OCI-LY7 (cell line): ENCODE measurements around the gene HSPA5. TPM values are rescaled to one million over a fixed set of nuclear protein-coding genes. Genes with fewer than 3 reads are reported as not detected.

ENCODE experiments used
- BruUV-seq: library from RNA; stranded (reverse); fragments of 400-500 nt; replicated peaks from 2 replicates; lab custom pipeline; 2021; lab: Mats Ljungman, UMichigan
- CTCF ChIA-PET: fragments of 300-600 bp; sonication (Branson Sonifier 250); formaldehyde crosslinking; loops from one replicate; lab custom pipeline; 2022; ENCODE audit warnings: antibody characterized with exemption; ENCODE audit not compliant: unreplicated experiment; lab: Charles Lee
- POLR2A ChIA-PET: fragments of 300-600 bp; sonication (Branson Sonifier 250); formaldehyde crosslinking; loops from one replicate; lab custom pipeline; 2022; ENCODE audit warnings: antibody characterized with exemption; lab: Charles Lee
- DNase-seq: peaks from one replicate; pipeline ENCODE4 v3.0.0-alpha.2; 2015; ENCODE audit warnings: low spot score
- H2AFZ ChIP-seq: fragments of 200-600 bp; sonication (generic), shearing (Covaris generic); 2 replicates; pipeline ENCODE4 v1.6.1; 2014; ENCODE audit warnings: mild to moderate bottlenecking, antibody characterized with exemption, low read length, moderate library complexity
- H3K27ac ChIP-seq: fragments of 200-600 bp; sonication (generic); 2 replicates; pipeline ENCODE4 v1.5.1; 2014; ENCODE audit warnings: mixed run types, low read depth, mild to moderate bottlenecking, moderate library complexity, low read length, inconsistent platforms; ENCODE audit not compliant: poor library complexity, severe bottlenecking
- H3K36me3 ChIP-seq: fragments of 200-600 bp; sonication (generic); 2 replicates; pipeline ENCODE4 v1.6.1; 2014; ENCODE audit warnings: mild to moderate bottlenecking, antibody characterized with exemption, low read length, moderate library complexity, mixed read lengths; ENCODE audit not compliant: insufficient read depth
- H3K4me1 ChIP-seq: fragments of 200-600 bp; sonication (generic); 2 replicates; pipeline ENCODE4 v1.5.1; 2014; ENCODE audit warnings: mild to moderate bottlenecking, low read length; ENCODE audit not compliant: insufficient read depth, poor library complexity, severe bottlenecking
- H3K4me2 ChIP-seq: fragments of 200-600 bp; sonication (generic); 2 replicates; pipeline ENCODE4 v1.6.1; 2014; ENCODE audit warnings: mild to moderate bottlenecking, low read length
- H3K4me3 ChIP-seq: fragments of 200-600 bp; sonication (generic); 2 replicates; pipeline ENCODE4 v1.5.1; 2014; ENCODE audit warnings: mild to moderate bottlenecking, low read depth, low read length; ENCODE audit not compliant: poor library complexity, severe bottlenecking
- H3K79me2 ChIP-seq: fragments of 200-600 bp; sonication (generic); 2 replicates; pipeline ENCODE4 v1.6.1; 2016; ENCODE audit warnings: low read depth, mild to moderate bottlenecking, low read length, moderate library complexity, mixed read lengths; ENCODE audit not compliant: insufficient read depth
- H3K9me2 ChIP-seq: fragments of 200-600 bp; sonication (generic); 2 replicates; pipeline ENCODE4 v1.6.1; 2016; ENCODE audit warnings: mild to moderate bottlenecking, low read length, mixed read lengths; ENCODE audit not compliant: insufficient read depth
- H3K9me3 ChIP-seq: fragments of 200-600 bp; sonication (generic); 2 replicates; pipeline ENCODE4 v1.6.1; 2014; ENCODE audit warnings: mild to moderate bottlenecking, mixed run types, low read length, mixed read lengths
- H4K20me1 ChIP-seq: fragments of 200-600 bp; sonication (generic); 2 replicates; pipeline ENCODE4 v1.6.1; 2014; ENCODE audit warnings: mild to moderate bottlenecking, antibody characterized with exemption, low read length, moderate library complexity, mixed read lengths; ENCODE audit not compliant: insufficient read depth
- CTCF ChIP-seq: fragments of 200-600 bp; sonication (generic); conservative IDR thresholded peaks from 2 replicates; pipeline ENCODE4 v1.5.1; 2014; ENCODE audit warnings: mild to moderate bottlenecking, antibody characterized with exemption, low read length, moderate library complexity, mixed read lengths
- EZH2phosphoT487 ChIP-seq: fragments of 200-600 bp; sonication (generic); IDR thresholded peaks from 2 replicates; pipeline ENCODE4 v1.6.1; 2018; ENCODE audit warnings: low read depth, borderline replicate concordance, mild to moderate bottlenecking, mixed run types, antibody characterized with exemption, low read length, moderate library complexity, mixed read lengths
- intact Hi-C: fragments of 100-400 bp; cut with micrococcal nuclease; formaldehyde crosslinking; loops from one replicate; pipeline ENCODE4 v1.10.0; 2022; ENCODE audit not compliant: unreplicated experiment
- total RNA-seq, 2 experiments: library from RNA; depleted of rRNA in 1 of 2; stranded (reverse); fragments of >200 nt in 1 of 2; shearing (Covaris generic) in 1 of 2; gene quantifications; 2 replicates each; pipeline ENCODE4 v1.2.3, GENCODE V29; 2014 to 2022

Gene HSPA5
- total RNA-seq, 2 experiments from 2014 or later = 52.1 to 150 TPM

GRCh38 chr9:125272697-125273096 is 31.6 kb upstream of the HSPA5 start:
- ChIA-PET CTCF (no interaction called here), POLR2A (interaction anchor here (0.5 to 1.5 kb wide), 4 partner anchors 10 to 88 kb away, joined by 3 to 5 read pairs (median 4); no protein-coding TSS in a partner anchor)
- no peak for TF ChIP-seq EZH2phosphoT487
- no peak for TF ChIP-seq CTCF
- Histone ChIP-seq H3K36me3 (peaks cover 25% of the 10 kb centered on the region), H3K4me3 (no peak overlapping the region), H3K9me2 (no peaks in the 10 kb centered on the region), H4K20me1 (no peaks in the 10 kb centered on the region), H3K4me2 (no peak overlapping the region), H3K27ac (no peak overlapping the region), H3K79me2 (peaks cover 41% of the 10 kb centered on the region; the same call in 1 of the 2 replicates), H3K4me1 (no peaks in the 10 kb centered on the region), H3K9me3 (no peaks in the 10 kb centered on the region), H2AFZ (no peak overlapping the region)
- DNase-seq = no peak
- intact Hi-C loops = no loop called here
- no TSS peak for BruUV-seq

- intact Hi-C loops = no loop called here
- BruUV-seq = no TSS peak
- ChIA-PET CTCF (no interaction called here), POLR2A (no interaction called here)
- no peak for TF ChIP-seq EZH2phosphoT487
- no peak for TF ChIP-seq CTCF
- Histone ChIP-seq H3K9me2 (no peaks in the 10 kb centered on the region), H3K4me1 (no peaks in the 10 kb centered on the region), H3K4me3 (no peak overlapping the region), H3K9me3 (no peaks in the 10 kb centered on the region), H4K20me1 (no peaks in the 10 kb centered on the region), H2AFZ (no peak overlapping the region), H3K4me2 (no peak overlapping the region), H3K36me3 (peaks cover 28% of the 10 kb centered on the region), H3K27ac (no peak overlapping the region), H3K79me2 (peaks cover 41% of the 10 kb centered on the region; the same call in 1 of the 2 replicates)
- no peak for DNase-seq
These were observed 29.9 kb upstream of the HSPA5 start for GRCh38 chr9:125271081-125271480.

- Histone ChIP-seq H3K36me3 (peaks cover 28% of the 10 kb centered on the region), H3K27ac (no peak overlapping the region), H3K9me2 (no peaks in the 10 kb centered on the region), H3K79me2 (peaks cover 33% of the 10 kb centered on the region; the same call in 1 of the 2 replicates), H3K4me3 (no peak overlapping the region), H3K4me1 (peaks cover 6% of the 10 kb centered on the region), H4K20me1 (no peaks in the 10 kb centered on the region), H3K4me2 (no peak overlapping the region), H3K9me3 (no peaks in the 10 kb centered on the region), H2AFZ (no peak overlapping the region)
- intact Hi-C loops = no loop called here
- ChIA-PET POLR2A (interaction anchor here (0.6 to 0.7 kb wide), 3 partner anchors 346 to 1946 kb away, joined by 3 to 6 read pairs (median 4); no protein-coding TSS in a partner anchor), CTCF (interaction anchor here (0.5 kb wide), 1 partner anchor 10 kb away, joined by 3 read pairs; no protein-coding TSS in a partner anchor)
- no TSS peak for BruUV-seq
- DNase-seq = no peak
- TF ChIP-seq CTCF (no peak), EZH2phosphoT487 (no peak)
These were observed 27.9 kb upstream of the HSPA5 start for GRCh38 chr9:125269014-125269397.
